Lower leg skin (tissue), 4 donors: Measurements from ENCODE around the gene UBL5. TPM values are rescaled to one million over a fixed set of nuclear protein-coding genes. Genes with fewer than 3 reads are reported as not detected.
"Not testable (repeated sequence)": the region's sequence is repeated elsewhere in the genome, so short reads cannot be mapped to it uniquely, and the experiment has no call there.

Experiments
- DNase-seq, 2 donors: peaks; one replicate each; pipeline ENCODE4 v3.0.0-alpha.2; 2019; ENCODE audit warnings: low spot score in 2 of 2
- H3K4me3 ChIP-seq: fragments of 200-600 bp; sonication (generic); 2 replicates; pipeline ENCODE4 v1.5.1; 2017; ENCODE audit warnings: mild to moderate bottlenecking, low read depth; ENCODE audit not compliant: poor library complexity, severe bottlenecking
- POLR2A ChIP-seq, 2 donors: fragments of 450-650 bp; IDR thresholded peaks; one replicate each; pipeline ENCODE4 v1.6.1; 2016 to 2017; ENCODE audit warnings: antibody characterized with exemption in 2 of 2, mild to moderate bottlenecking in 1 of 2, moderate library complexity in 1 of 2
- WGBS, 2 donors: methylation state at CpG; one replicate each; pipeline ENCODE4 v1.1.5; 2018; 5-methylcytosine and 5-hydroxymethylcytosine counted together
- intact Hi-C: fragments of 100-400 bp; cut with DNase I; formaldehyde crosslinking; loops from one replicate; pipeline ENCODE4 v1.15.0; 2023; ENCODE audit warnings: low total_unique reads
- total RNA-seq, 4 donors: library from RNA; depleted of rRNA; stranded (reverse); fragments of >200 nt; gene quantifications; one replicate each; pipeline ENCODE4 v1.1.0, GENCODE V29; 2016
- TF ChIP-seq, protein P1 (sequence below), 3 donors: fragments of 450-650 bp; IDR thresholded peaks; one replicate each; pipeline ENCODE4 v1.5.1; 2016; ENCODE audit warnings: antibody characterized with exemption in 3 of 3, mild to moderate bottlenecking in 3 of 3, moderate library complexity in 2 of 3

Gene UBL5
- total RNA-seq, 4 donors from 2014 or later = 339 to 596 (median 390) TPM

DNA sequence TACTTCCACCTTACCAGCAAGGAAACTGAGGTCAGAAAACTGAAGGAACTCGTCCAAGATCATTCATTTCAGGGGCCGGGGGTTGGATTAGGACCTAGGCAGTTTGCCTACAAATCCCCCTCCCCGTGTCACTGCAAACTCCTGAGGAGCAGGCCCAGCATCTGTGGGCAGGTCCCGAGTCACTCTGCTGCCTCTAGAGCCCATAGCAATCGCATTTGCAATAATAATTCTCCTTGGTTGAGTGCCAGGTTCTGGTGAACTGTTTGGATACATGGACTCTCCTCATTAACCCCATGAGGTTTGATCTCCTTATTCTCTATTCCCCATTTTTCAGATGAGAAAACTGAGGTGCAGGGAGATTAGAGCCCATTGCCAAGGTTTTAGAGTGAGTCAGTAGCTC is 8.3 kb downstream of the UBL5 start:
- 2 to 6% methylated on average over 5 of the region's 5 CpGs for WGBS, 2 donors
- intact Hi-C loops = no loop called here
- no peak for TF ChIP-seq POLR2A (IDR thresholded peaks at IDR 0.05)
- TF ChIP-seq, protein P1, sequence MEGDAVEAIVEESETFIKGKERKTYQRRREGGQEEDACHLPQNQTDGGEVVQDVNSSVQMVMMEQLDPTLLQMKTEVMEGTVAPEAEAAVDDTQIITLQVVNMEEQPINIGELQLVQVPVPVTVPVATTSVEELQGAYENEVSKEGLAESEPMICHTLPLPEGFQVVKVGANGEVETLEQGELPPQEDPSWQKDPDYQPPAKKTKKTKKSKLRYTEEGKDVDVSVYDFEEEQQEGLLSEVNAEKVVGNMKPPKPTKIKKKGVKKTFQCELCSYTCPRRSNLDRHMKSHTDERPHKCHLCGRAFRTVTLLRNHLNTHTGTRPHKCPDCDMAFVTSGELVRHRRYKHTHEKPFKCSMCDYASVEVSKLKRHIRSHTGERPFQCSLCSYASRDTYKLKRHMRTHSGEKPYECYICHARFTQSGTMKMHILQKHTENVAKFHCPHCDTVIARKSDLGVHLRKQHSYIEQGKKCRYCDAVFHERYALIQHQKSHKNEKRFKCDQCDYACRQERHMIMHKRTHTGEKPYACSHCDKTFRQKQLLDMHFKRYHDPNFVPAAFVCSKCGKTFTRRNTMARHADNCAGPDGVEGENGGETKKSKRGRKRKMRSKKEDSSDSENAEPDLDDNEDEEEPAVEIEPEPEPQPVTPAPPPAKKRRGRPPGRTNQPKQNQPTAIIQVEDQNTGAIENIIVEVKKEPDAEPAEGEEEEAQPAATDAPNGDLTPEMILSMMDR (IDR thresholded peaks at IDR 0.05) = no peak

DNA sequence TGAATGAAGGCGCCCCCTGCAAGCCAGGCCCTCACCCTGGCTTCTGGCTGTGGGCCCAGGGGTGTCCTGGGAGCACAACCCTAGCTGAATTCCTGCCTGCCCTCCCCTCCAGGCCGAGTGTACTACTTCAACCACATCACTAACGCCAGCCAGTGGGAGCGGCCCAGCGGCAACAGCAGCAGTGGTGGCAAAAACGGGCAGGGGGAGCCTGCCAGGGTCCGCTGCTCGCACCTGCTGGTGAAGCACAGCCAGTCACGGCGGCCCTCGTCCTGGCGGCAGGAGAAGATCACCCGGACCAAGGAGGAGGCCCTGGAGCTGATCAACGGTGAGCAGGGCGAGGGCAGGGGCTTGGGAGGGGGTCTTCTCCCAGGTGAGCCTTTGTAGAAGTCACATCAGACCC is 10.6 kb downstream of the UBL5 start:
- no peak for TF ChIP-seq POLR2A (IDR thresholded peaks at IDR 0.05)
- TF ChIP-seq, protein P1 (IDR thresholded peaks at IDR 0.05) = no peak
- intact Hi-C loops = no loop called here
- 90 to 93% methylated on average over 14 to 15 of the region's 15 CpGs for WGBS, 2 donors
- no peak for DNase-seq
- H3K4me3 ChIP-seq = no peak overlapping the region

More for the DNA sequence above, 8.3 kb downstream of the UBL5 start:
- no peak for DNase-seq
- H3K4me3 ChIP-seq = no peak overlapping the region

DNA sequence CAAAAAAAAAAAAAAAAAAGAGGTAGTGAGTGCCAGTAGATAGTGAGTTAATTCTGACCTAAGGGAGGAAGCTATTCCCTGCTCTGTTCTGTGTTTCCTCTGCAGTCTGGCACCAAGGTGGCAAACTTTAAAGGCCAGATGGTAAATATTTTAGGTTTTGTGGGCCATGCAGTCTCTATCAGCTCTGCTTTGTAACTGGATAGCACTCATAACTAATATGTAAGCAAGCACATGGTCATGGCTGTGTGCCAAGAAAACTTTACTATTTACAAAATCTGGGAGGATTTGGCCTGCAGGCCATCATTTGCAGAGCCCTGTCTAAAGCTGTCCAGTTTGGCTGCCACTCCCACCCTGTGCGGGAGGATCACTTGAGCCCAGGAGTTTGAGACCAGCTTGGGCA is 11.7 kb downstream of the UBL5 start:
- TF ChIP-seq, protein P1 (IDR thresholded peaks at IDR 0.05) = no peak
- TF ChIP-seq POLR2A (IDR thresholded peaks at IDR 0.05) = no peak
- intact Hi-C loops = no loop called here
- no peak for DNase-seq
- 80 to 89% methylated on average over 1 of the region's 1 CpG for WGBS, 2 donors
- H3K4me3 ChIP-seq = no peak overlapping the region

DNA sequence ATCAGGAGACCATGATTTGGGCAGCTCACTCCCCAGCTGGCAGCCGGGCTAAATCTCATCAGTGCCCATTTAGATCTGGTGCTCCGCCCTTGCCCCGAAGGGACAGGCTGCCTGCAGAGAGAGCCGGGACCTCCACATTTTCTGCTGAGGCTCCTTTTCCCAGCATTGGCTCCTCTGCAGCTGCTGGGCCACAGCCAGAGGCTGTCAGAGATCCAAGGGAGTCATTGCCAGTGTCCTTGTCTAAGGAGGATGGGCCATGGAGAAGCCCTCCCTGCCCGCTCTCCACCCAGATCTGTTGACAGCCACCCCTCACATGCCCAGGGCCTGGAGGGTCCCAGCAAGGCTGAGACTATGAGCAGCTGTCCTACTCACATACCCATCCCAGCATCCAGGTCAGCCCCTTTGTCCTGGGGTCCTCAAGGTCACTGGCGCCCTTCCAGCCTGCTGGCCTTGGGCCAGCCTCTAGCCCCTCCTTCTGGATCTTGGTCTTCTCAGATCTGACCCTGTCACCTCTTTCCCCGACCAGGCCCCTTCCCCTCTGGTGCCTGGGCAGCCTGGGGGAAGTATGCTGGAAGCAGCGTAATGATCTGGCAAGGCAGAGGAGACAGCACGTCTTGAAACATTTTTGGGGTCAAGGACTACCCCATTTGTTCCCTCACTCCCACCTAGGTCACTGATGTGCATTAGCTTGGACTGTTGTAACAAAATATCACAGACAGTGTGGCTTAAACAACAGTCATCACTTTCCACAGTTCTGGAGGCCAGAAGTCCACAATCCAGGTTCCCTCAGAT is 15.3 kb downstream of the UBL5 start:
- no peak overlapping the region for H3K4me3 ChIP-seq
- DNase-seq = no peak
- no peak for TF ChIP-seq POLR2A (IDR thresholded peaks at IDR 0.05)
- TF ChIP-seq, protein P1 (IDR thresholded peaks at IDR 0.05) = no peak
- intact Hi-C loops = no loop called here
- WGBS, 2 donors = 80 to 87% methylated on average over 9 of the region's 9 CpGs

DNA sequence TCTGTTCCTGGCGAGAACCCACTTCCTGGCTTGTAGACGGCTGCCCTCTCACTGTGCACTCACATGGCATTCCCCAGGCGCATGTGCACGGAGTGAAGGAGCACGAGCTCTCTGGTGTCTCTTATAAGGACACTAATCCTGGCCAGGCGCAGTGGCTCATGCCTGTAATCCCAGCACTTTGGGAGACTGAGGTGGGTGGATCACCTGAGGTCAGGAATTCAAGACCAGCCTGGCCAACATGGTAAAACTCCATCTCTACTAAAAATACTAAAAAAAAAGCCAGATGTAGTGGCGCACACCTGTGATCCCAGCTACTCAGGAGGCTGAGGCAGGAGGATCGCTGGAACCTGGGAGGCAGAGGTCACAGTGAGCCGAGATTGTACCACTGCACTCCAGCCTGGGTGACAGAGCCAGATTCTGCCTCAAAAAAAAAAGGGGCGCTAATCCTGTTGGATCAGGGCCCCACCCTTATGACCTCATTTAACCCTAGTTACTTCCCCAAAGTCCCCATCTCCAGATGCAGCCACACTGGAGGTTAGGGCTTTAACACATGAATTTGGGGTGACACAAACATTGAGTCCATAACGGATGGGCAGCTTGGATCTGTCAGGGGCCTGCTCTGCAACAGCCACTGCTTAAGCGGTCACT is 16.0 kb downstream of the UBL5 start:
- DNase-seq, intact Hi-C loops: not testable (repeated sequence)
- 95 to 96% methylated on average over 11 to 12 of the region's 12 CpGs for WGBS, 2 donors

DNA sequence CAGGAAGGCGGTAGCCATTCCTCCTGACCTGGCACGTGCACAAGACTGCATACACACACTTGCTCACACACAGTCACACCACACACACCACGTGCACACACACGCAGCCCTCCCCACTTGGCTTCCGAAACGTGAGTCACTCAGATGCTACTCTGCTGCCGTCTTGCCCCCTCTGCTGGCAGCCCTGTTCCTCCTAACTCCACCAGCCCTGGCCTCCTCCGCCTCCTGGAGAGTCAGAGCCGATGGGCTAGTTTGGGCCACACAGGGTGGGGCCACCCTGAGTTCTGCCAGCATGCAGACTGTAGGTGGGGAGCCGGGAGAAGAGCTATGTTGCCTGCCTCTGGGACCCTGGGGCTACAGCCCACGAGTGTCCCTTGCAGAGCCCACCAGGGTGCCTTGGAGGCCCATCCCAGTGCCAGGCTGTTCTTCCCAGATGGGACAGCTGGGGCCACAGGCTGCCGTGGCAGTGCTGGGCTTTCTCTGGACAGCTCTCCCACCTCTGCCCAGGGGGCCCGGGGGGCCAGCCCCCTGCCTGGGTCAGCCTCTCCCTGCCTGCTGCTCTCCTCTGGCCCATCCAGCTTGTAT is 19.5 kb downstream of the UBL5 start:
- no peak overlapping the region for H3K4me3 ChIP-seq
- 27 to 32% methylated on average over 11 of the region's 13 CpGs for WGBS, 2 donors
- peak in 1 of 2 donors; percentile 58 for DNase-seq
- intact Hi-C loops = no loop called here
- TF ChIP-seq POLR2A (IDR thresholded peaks at IDR 0.05) = no peak
- TF ChIP-seq, protein P1 (IDR thresholded peaks at IDR 0.05) = no peak

More for the DNA sequence above, 16.0 kb downstream of the UBL5 start:
- H3K4me3 ChIP-seq = not testable (repeated sequence)
